Neural progenitor cell (in vitro differentiated cells): ENCODE data around the gene PRDM9.

Source experiments
- EZH2phosphoT487 ChIP-seq: fragments of 200-600 bp; sonication (generic); IDR thresholded peaks from 2 replicates; pipeline ENCODE4 v1.6.1; 2017; ENCODE audit warnings: antibody characterized with exemption
- TF ChIP-seq, protein P1 (sequence below): fragments of 200-600 bp; sonication (generic); IDR thresholded peaks from 2 replicates; pipeline ENCODE4 v1.5.1; 2017; ENCODE audit warnings: antibody characterized with exemption, mild to moderate bottlenecking

DNA sequence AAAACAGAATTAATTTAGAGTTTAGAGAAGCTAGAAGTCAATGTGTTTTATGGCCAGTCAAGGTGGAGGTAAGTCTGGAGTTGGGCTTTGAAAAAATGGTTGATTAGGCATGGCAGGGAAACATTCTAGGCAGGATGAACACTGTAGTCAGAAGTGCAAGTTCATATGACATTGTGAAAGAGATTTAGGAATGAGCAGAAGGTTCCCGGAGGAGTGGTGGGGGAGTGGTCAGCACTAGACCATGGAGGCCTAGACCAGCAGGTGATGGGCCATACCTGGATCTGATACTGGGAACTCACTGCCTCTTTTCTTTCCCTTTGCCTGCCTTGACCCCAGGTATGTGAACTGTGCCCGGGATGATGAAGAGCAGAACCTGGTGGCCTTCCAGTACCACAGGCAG lies 16.6 kb downstream of the PRDM9 start:
- TF ChIP-seq, protein P1, sequence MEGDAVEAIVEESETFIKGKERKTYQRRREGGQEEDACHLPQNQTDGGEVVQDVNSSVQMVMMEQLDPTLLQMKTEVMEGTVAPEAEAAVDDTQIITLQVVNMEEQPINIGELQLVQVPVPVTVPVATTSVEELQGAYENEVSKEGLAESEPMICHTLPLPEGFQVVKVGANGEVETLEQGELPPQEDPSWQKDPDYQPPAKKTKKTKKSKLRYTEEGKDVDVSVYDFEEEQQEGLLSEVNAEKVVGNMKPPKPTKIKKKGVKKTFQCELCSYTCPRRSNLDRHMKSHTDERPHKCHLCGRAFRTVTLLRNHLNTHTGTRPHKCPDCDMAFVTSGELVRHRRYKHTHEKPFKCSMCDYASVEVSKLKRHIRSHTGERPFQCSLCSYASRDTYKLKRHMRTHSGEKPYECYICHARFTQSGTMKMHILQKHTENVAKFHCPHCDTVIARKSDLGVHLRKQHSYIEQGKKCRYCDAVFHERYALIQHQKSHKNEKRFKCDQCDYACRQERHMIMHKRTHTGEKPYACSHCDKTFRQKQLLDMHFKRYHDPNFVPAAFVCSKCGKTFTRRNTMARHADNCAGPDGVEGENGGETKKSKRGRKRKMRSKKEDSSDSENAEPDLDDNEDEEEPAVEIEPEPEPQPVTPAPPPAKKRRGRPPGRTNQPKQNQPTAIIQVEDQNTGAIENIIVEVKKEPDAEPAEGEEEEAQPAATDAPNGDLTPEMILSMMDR: no peak
- TF ChIP-seq EZH2phosphoT487: no peak
